ENCODE measurements around the gene CP. TPM values are rescaled to one million over a fixed set of nuclear protein-coding genes. Genes with fewer than 3 reads are reported as not detected.

Gene CP
- total RNA-seq, 4 donors from 2014 or later: 7.2 to 35.8 (median 13.0) TPM

GRCh38 chr3:149258714-149259113 is 37.1 kb upstream of the CP start:
- no peak for DNase-seq (ENCODE audit: low spot score in 2 of 2)
- intact Hi-C loops (cut with DNase I; ENCODE audit: low total_unique reads): no loop called here
- no peak for TF ChIP-seq POLR2A (IDR thresholded peaks at IDR 0.05)
- no peak for TF ChIP-seq CTCF (IDR thresholded peaks at IDR 0.05)
- WGBS, 2 donors: 80 to 98% methylated on average over 4 of the region's 4 CpGs
- H3K4me3 ChIP-seq (ENCODE audit: low read depth, poor library complexity, severe bottlenecking): no peak overlapping the region

- no peak for TF ChIP-seq CTCF (IDR thresholded peaks at IDR 0.05)
- no peak for TF ChIP-seq POLR2A (IDR thresholded peaks at IDR 0.05)
- 56 to 62% methylated on average over 3 of the region's 3 CpGs for WGBS, 2 donors
- intact Hi-C loops (cut with DNase I; ENCODE audit: low total_unique reads): no loop called here
- H3K4me3 ChIP-seq (ENCODE audit: low read depth, poor library complexity, severe bottlenecking): no peak overlapping the region
- DNase-seq (ENCODE audit: low spot score in 2 of 2): no peak
These were observed 36.7 kb upstream of the CP start for GRCh38 chr3:149258298-149258697.

- intact Hi-C loops (cut with DNase I; ENCODE audit: low total_unique reads): no loop called here
- no peak overlapping the region for H3K4me3 ChIP-seq (ENCODE audit: low read depth, poor library complexity, severe bottlenecking)
- TF ChIP-seq CTCF (IDR thresholded peaks at IDR 0.05) (no peak), POLR2A (IDR thresholded peaks at IDR 0.05) (no peak)
- no peak for DNase-seq (ENCODE audit: low spot score in 2 of 2)
- WGBS, 2 donors: 68 to 88% methylated on average over 2 of the region's 2 CpGs
These were observed 30.6 kb upstream of the CP start for GRCh38 chr3:149252272-149252671.

GRCh38 chr3:149251186-149251585 is 29.6 kb upstream of the CP start:
- 75 to 77% methylated on average over 3 of the region's 3 CpGs for WGBS, 2 donors
- intact Hi-C loops (cut with DNase I; ENCODE audit: low total_unique reads): no loop called here
- TF ChIP-seq POLR2A (IDR thresholded peaks at IDR 0.05) (no peak), CTCF (IDR thresholded peaks at IDR 0.05) (no peak)

GRCh38 chr3:149247929-149248691 is 26.5 kb upstream of the CP start:
- no peak overlapping the region for H3K4me3 ChIP-seq (ENCODE audit: low read depth, poor library complexity, severe bottlenecking)
- intact Hi-C loops (cut with DNase I; ENCODE audit: low total_unique reads): no loop called here
- TF ChIP-seq POLR2A (IDR thresholded peaks at IDR 0.05) (no peak), CTCF (IDR thresholded peaks at IDR 0.05) (no peak)
- DNase-seq (ENCODE audit: low spot score in 2 of 2): no peak
- 80 to 81% methylated on average over 5 of the region's 5 CpGs for WGBS, 2 donors

More at GRCh38 chr3:149251186-149251585, 29.6 kb upstream of the CP start:
- no peak for DNase-seq (ENCODE audit: low spot score in 2 of 2)
- H3K4me3 ChIP-seq (ENCODE audit: low read depth, poor library complexity, severe bottlenecking): no peak overlapping the region

Measured in lower leg skin (tissue), 4 donors.